ENCODE measurements around the gene DPF3. TPM values are rescaled to one million over a fixed set of nuclear protein-coding genes. Genes with fewer than 3 reads are reported as not detected.

Gene DPF3
- total and polyA plus RNA-seq, 12 donors, result 0.91 to 6.0 (median 2.9) TPM

DNA sequence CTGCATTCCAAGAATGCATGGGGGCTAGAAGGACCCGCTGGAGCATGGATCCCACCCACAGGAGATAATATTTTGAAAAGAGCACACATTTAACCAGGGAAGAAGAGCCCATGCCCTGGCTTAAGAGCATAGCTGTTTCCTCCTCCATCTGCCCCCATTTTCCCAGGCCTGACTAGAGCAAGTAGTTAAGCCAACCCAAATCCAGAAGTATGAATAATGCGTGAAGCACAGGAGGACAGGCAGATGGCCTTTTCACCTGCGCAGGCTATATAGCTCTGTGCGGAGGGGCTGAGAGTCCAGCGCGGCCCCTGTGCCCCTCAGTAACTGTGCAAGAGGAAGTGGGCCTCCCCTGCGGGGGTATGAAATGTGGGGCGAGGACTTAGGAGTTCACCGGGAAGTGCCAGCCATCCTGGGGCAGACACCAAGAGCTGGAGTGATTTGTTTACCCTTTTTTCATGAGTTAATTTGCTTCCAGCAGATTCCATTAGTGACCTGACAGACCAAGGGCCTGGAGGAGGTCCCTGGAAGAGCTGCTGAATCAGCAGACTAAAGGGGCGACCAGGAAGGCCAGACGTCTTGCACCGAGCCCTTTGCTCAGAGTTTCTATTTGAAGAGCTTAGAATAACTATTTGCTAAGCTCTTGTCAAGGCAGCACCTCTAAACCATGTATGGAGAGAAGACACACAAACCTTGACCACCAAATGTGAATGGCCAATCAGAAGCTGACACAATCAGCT lies 37.2 kb downstream of the DPF3 start:
- TF ChIP-seq POLR2A (IDR thresholded peaks at IDR 0.05), result no peak
- TF ChIP-seq, protein P1, sequence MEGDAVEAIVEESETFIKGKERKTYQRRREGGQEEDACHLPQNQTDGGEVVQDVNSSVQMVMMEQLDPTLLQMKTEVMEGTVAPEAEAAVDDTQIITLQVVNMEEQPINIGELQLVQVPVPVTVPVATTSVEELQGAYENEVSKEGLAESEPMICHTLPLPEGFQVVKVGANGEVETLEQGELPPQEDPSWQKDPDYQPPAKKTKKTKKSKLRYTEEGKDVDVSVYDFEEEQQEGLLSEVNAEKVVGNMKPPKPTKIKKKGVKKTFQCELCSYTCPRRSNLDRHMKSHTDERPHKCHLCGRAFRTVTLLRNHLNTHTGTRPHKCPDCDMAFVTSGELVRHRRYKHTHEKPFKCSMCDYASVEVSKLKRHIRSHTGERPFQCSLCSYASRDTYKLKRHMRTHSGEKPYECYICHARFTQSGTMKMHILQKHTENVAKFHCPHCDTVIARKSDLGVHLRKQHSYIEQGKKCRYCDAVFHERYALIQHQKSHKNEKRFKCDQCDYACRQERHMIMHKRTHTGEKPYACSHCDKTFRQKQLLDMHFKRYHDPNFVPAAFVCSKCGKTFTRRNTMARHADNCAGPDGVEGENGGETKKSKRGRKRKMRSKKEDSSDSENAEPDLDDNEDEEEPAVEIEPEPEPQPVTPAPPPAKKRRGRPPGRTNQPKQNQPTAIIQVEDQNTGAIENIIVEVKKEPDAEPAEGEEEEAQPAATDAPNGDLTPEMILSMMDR (IDR thresholded peaks at IDR 0.05), result no peak
- Histone ChIP-seq H3K9me3 (replicated peaks in 1 of 3) (no peaks in the 10 kb centered on the region), H3K27me3 (no peaks in the 10 kb centered on the region), H3K27ac (no peak overlapping the region), H3K4me1 (replicated peaks in 1 of 2) (no peaks in the 10 kb centered on the region), H3K36me3 (replicated peaks in 1 of 2) (no peaks in the 10 kb centered on the region), H3K4me3 (no peak overlapping the region)
- no peak for DNase-seq
- WGBS, 4 donors, result 69 to 81% (median 77%) methylated on average over 12 of the region's 12 CpGs
- intact Hi-C loops (cut with DNase I), result no loop called here

DNA sequence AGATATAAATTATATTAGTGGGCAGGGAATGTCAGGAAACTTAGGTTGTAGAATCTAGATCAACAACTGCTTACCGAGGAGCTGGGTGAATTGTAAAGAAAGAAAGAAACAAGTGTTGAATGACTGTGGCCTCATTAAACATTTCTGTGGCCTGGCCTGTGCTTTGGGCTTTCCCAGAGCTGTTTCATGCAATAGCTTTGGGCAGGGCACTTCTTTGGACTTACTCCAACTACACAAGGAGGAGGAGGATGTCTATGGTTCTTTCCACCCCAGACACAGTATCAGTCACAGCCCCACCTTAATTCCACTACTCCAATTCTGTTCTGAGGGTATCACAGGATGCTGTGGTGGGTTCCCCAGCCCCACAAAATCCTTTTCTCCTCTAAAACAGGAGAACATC lies 38.0 kb downstream of the DPF3 start:
- no peaks in the 10 kb centered on the region for H3K9me3 ChIP-seq (replicated peaks in 1 of 3)
- no peaks in the 10 kb centered on the region for H3K27me3 ChIP-seq
- no peak for DNase-seq
- H3K4me3 ChIP-seq, result no peak overlapping the region
- H3K36me3 ChIP-seq (replicated peaks in 1 of 2), result no peaks in the 10 kb centered on the region
- no peaks in the 10 kb centered on the region for H3K4me1 ChIP-seq (replicated peaks in 1 of 2)
- H3K27ac ChIP-seq, result no peak overlapping the region
- TF ChIP-seq, protein P1 (IDR thresholded peaks at IDR 0.05), result no peak
- TF ChIP-seq POLR2A (IDR thresholded peaks at IDR 0.05), result no peak
- intact Hi-C loops (cut with DNase I), result no loop called here
- 76 to 89% (median 87%) methylated on average over 1 of the region's 1 CpG for WGBS, 4 donors

DNA sequence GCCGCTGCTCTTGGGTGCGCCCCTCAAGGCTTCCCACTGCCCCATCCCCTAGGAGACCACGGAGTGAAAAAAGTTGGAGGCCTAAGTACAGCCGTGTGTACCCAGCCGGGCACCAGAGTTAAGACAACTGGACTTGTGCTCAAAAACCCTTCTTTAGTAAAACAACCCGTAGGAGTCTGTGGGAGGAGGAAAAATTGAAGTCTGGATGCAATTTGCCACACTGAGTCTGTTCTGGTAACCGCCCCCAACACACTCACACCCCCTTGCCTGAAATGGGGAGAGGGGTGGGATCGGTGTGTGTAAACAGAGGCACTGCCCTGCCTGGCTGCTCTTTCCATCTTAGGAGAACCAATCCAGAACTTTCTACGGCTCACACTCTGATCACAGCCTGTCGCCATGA lies 41.7 kb downstream of the DPF3 start:
- no peak for DNase-seq
- intact Hi-C loops (cut with DNase I), result no loop called here
- Histone ChIP-seq H3K36me3 (replicated peaks in 1 of 2) (no peaks in the 10 kb centered on the region), H3K27ac (no peak overlapping the region), H3K9me3 (replicated peaks in 1 of 3) (no peaks in the 10 kb centered on the region), H3K27me3 (no peaks in the 10 kb centered on the region), H3K4me3 (no peak overlapping the region), H3K4me1 (replicated peaks in 1 of 2) (no peaks in the 10 kb centered on the region)
- 90 to 96% (median 93%) methylated on average over 10 of the region's 10 CpGs for WGBS, 4 donors
- TF ChIP-seq, protein P1 (IDR thresholded peaks at IDR 0.05), result no peak
- no peak for TF ChIP-seq POLR2A (IDR thresholded peaks at IDR 0.05)

DNA sequence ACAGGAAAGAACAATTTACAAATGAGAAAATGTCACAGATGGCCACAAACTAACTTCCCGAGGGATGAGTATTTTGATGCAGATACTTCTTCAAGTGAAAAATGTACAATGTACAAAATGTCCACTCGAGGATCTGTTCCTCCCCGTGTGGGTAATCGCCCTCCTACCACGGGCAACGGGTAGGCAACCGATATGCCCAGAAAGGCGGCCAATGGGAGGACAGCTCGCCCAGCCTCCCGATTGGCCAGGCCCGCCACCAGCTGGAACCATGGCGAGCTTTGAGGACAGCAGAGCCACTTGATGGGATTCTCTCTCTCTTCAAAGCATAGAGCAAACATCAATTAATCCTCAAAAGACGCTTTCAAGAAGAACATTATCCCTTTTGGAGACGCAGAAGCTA lies 42.3 kb downstream of the DPF3 start:
- DNase-seq, result no peak
- Histone ChIP-seq H3K27me3 (no peaks in the 10 kb centered on the region), H3K27ac (no peak overlapping the region), H3K36me3 (replicated peaks in 1 of 2) (no peaks in the 10 kb centered on the region), H3K4me3 (no peak overlapping the region), H3K4me1 (replicated peaks in 1 of 2) (no peaks in the 10 kb centered on the region), H3K9me3 (replicated peaks in 1 of 3) (no peaks in the 10 kb centered on the region)
- intact Hi-C loops (cut with DNase I), result no loop called here
- 86 to 88% (median 87%) methylated on average over 14 of the region's 14 CpGs for WGBS, 4 donors
- TF ChIP-seq POLR2A (IDR thresholded peaks at IDR 0.05), result no peak
- TF ChIP-seq, protein P1 (IDR thresholded peaks at IDR 0.05), result no peak

All from adrenal gland (tissue), 12 donors.